ENCODE data around the gene OR4N2.
"Not testable (repeated sequence)": the region's sequence is repeated elsewhere in the genome, so short reads cannot be mapped to it uniquely, and the experiment has no call there.

The OR4N2 gene

GRCh38 chr14:19851365-19851764, 47.8 kb downstream of the OR4N2 start:
- Histone ChIP-seq H3K9me3 (ENCODE audit: insufficient read depth, low read depth, low read length) (peaks cover 93% of the 10 kb centered on the region), H3K4me3 (ENCODE audit: low read length) (no peak overlapping the region), H3K36me3 (ENCODE audit: insufficient read depth, low read length) (no peaks in the 10 kb centered on the region), H3K27ac (ENCODE audit: low read depth, low read length) (no peak overlapping the region), H3K4me1 (ENCODE audit: insufficient read depth, low read length) (no peaks in the 10 kb centered on the region), H3K27me3 (ENCODE audit: insufficient read depth, low read length) (no peaks in the 10 kb centered on the region), H3K9ac (ENCODE audit: low read depth, low read length) (no peak overlapping the region)

GRCh38 chr14:19866061-19866669, 62.6 kb downstream of the OR4N2 start:
- not testable (repeated sequence) for H3K36me3 ChIP-seq (ENCODE audit: insufficient read depth, low read length); H3K4me1 ChIP-seq (ENCODE audit: insufficient read depth, low read length); H3K9ac ChIP-seq (ENCODE audit: low read depth, low read length); H3K27ac ChIP-seq (ENCODE audit: low read depth, low read length); H3K27me3 ChIP-seq (ENCODE audit: insufficient read depth, low read length); H3K4me3 ChIP-seq (ENCODE audit: low read length)
- H3K9me3 ChIP-seq (ENCODE audit: insufficient read depth, low read depth, low read length), result peaks cover 85% of the 10 kb centered on the region
- 94% methylated on average over 39 of the region's 39 CpGs for whole genome bisulfite sequencing

- Histone ChIP-seq H3K27ac (ENCODE audit: low read depth, low read length) (no peak overlapping the region), H3K27me3 (ENCODE audit: insufficient read depth, low read length) (no peaks in the 10 kb centered on the region), H3K36me3 (ENCODE audit: insufficient read depth, low read length) (no peaks in the 10 kb centered on the region), H3K4me1 (ENCODE audit: insufficient read depth, low read length) (no peaks in the 10 kb centered on the region), H3K9me3 (ENCODE audit: insufficient read depth, low read depth, low read length) (peaks cover 94% of the 10 kb centered on the region), H3K4me3 (ENCODE audit: low read length) (no peak overlapping the region), H3K9ac (ENCODE audit: low read depth, low read length) (no peak overlapping the region)
- 66% methylated on average over 6 of the region's 6 CpGs for WGBS
Measured at GRCh38 chr14:19873178-19873577, 69.6 kb downstream of the OR4N2 start.

GRCh38 chr14:19874842-19875241, 71.3 kb downstream of the OR4N2 start, which contains the start of gene OR4K2:
Gene OR4K2 (plus strand): TSS chr14:19875142. CDS start chr14:19876268, 1,126 bp downstream.
- Histone ChIP-seq H3K9ac (ENCODE audit: low read depth, low read length) (no peak within 1 kb of the TSS), H3K36me3 (ENCODE audit: insufficient read depth, low read length) (no peaks in the 10 kb centered on the region), H3K4me1 (ENCODE audit: insufficient read depth, low read length) (no peaks in the 10 kb centered on the region), H3K27ac (ENCODE audit: low read depth, low read length) (no peak within 1 kb of the TSS), H3K9me3 (ENCODE audit: insufficient read depth, low read depth, low read length) (peaks cover 94% of the 10 kb centered on the region), H3K4me3 (ENCODE audit: low read length) (no peak within 1 kb of the TSS), H3K27me3 (ENCODE audit: insufficient read depth, low read length) (no peaks in the 10 kb centered on the region)
- WGBS, result 100% methylated on average over 1 of the region's 2 CpGs

- peaks cover 99% of the 10 kb centered on the region for H3K9me3 ChIP-seq (ENCODE audit: insufficient read depth, low read depth, low read length)
- H3K4me3 ChIP-seq (ENCODE audit: low read length), result no peak overlapping the region
- no peak overlapping the region for H3K9ac ChIP-seq (ENCODE audit: low read depth, low read length)
- H3K36me3 ChIP-seq (ENCODE audit: insufficient read depth, low read length), result no peaks in the 10 kb centered on the region
- no peaks in the 10 kb centered on the region for H3K27me3 ChIP-seq (ENCODE audit: insufficient read depth, low read length)
- no peaks in the 10 kb centered on the region for H3K4me1 ChIP-seq (ENCODE audit: insufficient read depth, low read length)
- no peak overlapping the region for H3K27ac ChIP-seq (ENCODE audit: low read depth, low read length)
Measured at GRCh38 chr14:19878029-19878642, 74.6 kb downstream of the OR4N2 start.

Measured in HUES64 (cell line).